SK-N-MC (cell line): Measurements from ENCODE around the gene GABRB2.
A peak's percentile ranks its signal among the peaks of the same experiment; 100 is the strongest.
"Not testable (repeated sequence)": the region's sequence is repeated elsewhere in the genome, so short reads cannot be mapped to it uniquely, and the experiment has no call there.

Experiments
- DNase-seq: peaks from one replicate; pipeline ENCODE4 v3.0.0-alpha.2; 2011; ENCODE audit warnings: low read depth, low spot score
- H3K27ac ChIP-seq: fragments of 200-600 bp; sonication (generic); 2 replicates; pipeline ENCODE4 v1.5.1; 2016; ENCODE audit warnings: mixed run types
- H3K36me3 ChIP-seq: fragments of 200-600 bp; sonication (generic); 2 replicates; pipeline ENCODE4 v1.6.1; 2017; ENCODE audit warnings: antibody characterized with exemption, low read length, mixed read lengths; ENCODE audit not compliant: insufficient read depth
- H3K4me3 ChIP-seq: fragments of 200-600 bp; sonication (generic); 2 replicates; pipeline ENCODE4 v1.5.1; 2016
- H3K9ac ChIP-seq: fragments of 200-600 bp; sonication (generic); 2 replicates; pipeline ENCODE4 v1.8.0; 2017; ENCODE audit warnings: mixed run types, mixed read lengths; ENCODE audit not compliant: insufficient read length
- H3K9me3 ChIP-seq: fragments of 200-600 bp; sonication (generic); 2 replicates; pipeline ENCODE4 v1.6.1; 2017; ENCODE audit warnings: low read depth, mild to moderate bottlenecking, antibody characterized with exemption, low read length, moderate library complexity, mixed read lengths
- EZH2 ChIP-seq: fragments of 200-600 bp; sonication (generic); IDR thresholded peaks from one replicate; pipeline ENCODE4 v1.6.1; 2017; ENCODE audit warnings: antibody characterized with exemption
- FOXP2 ChIP-seq: optimal IDR thresholded peaks from 2 replicates; pipeline ENCODE3; 2011; ENCODE audit warnings: mild to moderate bottlenecking, moderate library complexity; ENCODE audit not compliant: insufficient read depth; ENCODE audit errors: extremely low read length, control extremely low read depth
- POLR2AphosphoS5 ChIP-seq: IDR thresholded peaks from 2 replicates; pipeline ENCODE4 v1.6.1; 2012; ENCODE audit warnings: mild to moderate bottlenecking, low read depth, low read length, borderline replicate concordance

GABRB2 gene

DNA sequence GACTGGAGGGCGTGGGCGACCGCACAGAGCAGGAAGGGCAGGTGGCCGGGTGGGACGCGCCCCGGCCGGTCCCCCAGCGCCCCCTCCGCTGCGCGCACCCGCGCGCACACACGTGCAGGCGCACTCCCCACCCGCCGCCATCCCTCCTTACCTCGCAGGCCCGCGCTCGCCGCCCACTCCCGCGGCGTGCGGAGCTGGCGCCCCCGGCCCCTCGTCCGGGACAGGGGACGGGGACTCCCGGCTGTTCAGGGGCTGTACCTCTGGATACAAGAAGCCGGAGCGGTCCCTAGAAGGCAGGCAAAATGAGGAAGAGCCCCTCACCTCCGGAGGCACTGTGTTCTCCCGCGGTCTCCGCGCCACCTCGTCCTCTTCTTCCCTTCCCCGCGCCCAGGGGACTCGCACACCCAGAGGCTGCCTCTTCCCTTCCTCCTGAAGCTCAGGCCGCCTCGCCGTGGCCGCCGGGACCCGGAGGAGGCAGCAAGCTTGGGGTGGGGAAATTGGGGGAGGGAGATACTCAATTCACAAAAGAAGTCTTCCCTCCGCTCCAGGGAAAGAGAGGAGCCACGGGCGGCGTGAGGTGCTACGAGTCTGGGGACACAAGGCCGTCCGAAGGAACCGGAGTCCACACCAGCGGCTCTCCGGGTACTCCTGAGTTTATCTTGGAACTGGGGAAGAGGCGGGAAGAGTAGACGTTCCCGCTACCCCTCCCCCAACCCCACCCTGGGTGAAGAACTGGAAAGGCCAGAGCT is 1.4 kb upstream of the GABRB2 start:
- Histone ChIP-seq H3K9me3 (no peaks in the 10 kb centered on the region), H3K27ac (no peak overlapping the region), H3K9ac (no peak overlapping the region), H3K36me3 (no peaks in the 10 kb centered on the region), H3K4me3 (peak overlapping the region; percentile 81)
- TF ChIP-seq POLR2AphosphoS5: no peak
- no peak for TF ChIP-seq EZH2
- no peak for DNase-seq

- DNase-seq: no peak
- Histone ChIP-seq H3K9ac (no peak overlapping the region), H3K27ac (no peak overlapping the region), H3K36me3 (no peaks in the 10 kb centered on the region), H3K9me3 (no peaks in the 10 kb centered on the region), H3K4me3 (peak overlapping the region; percentile 81)
- no peak for TF ChIP-seq POLR2AphosphoS5
- no peak for TF ChIP-seq EZH2
- no peak for TF ChIP-seq FOXP2
Observed at GRCh38 chr5:161547406-161547737, 847 bp upstream of the GABRB2 start.

DNA sequence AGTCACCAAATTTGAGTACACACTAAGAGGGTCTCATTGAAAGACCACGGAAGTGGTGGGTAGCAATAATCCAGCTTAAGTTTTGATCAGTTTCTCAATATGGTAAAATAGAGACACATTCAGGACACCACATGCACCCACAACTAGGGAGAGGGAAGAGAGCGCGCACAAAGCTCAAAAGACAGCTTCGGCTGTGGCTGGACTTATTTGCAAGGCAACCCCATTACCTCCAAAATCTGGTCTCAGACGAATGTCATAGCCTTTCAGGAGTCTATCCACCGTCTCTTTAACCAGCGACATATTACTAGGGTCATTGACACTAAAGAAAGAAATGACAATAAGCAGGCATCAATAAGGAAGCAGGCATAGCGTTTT is 443 bp downstream of the GABRB2 start:
- no peak for DNase-seq
- Histone ChIP-seq H3K9ac (no peak overlapping the region), H3K4me3 (peak overlapping the region; percentile 81), H3K27ac (no peak overlapping the region), H3K9me3 (no peaks in the 10 kb centered on the region), H3K36me3 (no peaks in the 10 kb centered on the region)
- TF ChIP-seq FOXP2: no peak
- no peak for TF ChIP-seq EZH2
- no peak for TF ChIP-seq POLR2AphosphoS5

DNA sequence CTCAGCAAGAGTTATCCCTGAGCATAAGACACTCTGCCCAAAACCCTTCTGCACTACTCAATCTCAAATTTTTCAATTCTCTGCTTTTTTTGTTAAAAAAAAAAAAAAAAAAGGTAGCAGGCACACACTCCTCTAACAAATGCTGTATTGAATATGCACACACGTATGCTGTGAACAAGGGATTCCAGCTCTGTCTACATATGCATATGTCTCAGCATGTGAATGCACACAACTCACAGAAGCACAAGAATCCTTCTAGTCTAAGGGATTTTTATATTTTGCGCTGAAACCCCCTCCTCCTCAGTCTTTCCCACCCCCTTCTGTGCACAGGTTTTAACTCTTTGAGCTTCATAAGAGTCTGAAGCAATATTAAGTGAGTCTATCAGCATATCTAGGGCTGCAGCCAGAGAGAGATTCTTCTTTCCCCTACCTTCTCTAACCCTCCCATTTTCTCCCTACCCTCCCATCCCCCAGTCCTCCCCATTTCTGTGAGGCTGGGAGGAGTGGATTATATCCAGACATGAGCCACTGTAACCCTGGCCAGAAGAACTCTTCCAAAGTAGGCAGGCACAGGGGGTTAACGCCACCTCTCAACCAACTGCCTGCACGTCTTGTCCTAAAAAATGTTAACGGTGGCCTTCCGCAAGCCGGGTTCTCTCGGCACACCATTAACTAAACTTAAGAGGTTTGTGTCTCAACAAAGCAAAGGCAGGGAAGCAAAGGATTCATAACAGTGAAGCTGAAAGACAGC is 1.0 kb downstream of the GABRB2 start:
- peak overlapping the region; percentile 81 for H3K4me3 ChIP-seq
- no peak overlapping the region for H3K9ac ChIP-seq
- no peak for TF ChIP-seq EZH2
- TF ChIP-seq FOXP2: no peak

GRCh38 chr5:161544350-161544765 is 2.2 kb downstream of the GABRB2 start:
- TF ChIP-seq EZH2 (no peak), FOXP2 (no peak), POLR2AphosphoS5 (no peak)
- no peaks in the 10 kb centered on the region for H3K9me3 ChIP-seq
- no peak overlapping the region for H3K9ac ChIP-seq
- peak; percentile 22 for DNase-seq
- no peak overlapping the region for H3K4me3 ChIP-seq
- no peaks in the 10 kb centered on the region for H3K36me3 ChIP-seq
- H3K27ac ChIP-seq: no peak overlapping the region

More for the DNA sequence above, 1.0 kb downstream of the GABRB2 start:
- Histone ChIP-seq H3K9me3 (no peaks in the 10 kb centered on the region), H3K36me3 (no peaks in the 10 kb centered on the region), H3K27ac (no peak overlapping the region)
- no peak for DNase-seq

- Histone ChIP-seq H3K9me3 (no peaks in the 10 kb centered on the region), H3K27ac (no peak overlapping the region), H3K36me3 (no peaks in the 10 kb centered on the region), H3K4me3 (no peak overlapping the region), H3K9ac (no peak overlapping the region)
- TF ChIP-seq FOXP2 (no peak), POLR2AphosphoS5 (no peak), EZH2 (no peak)
- no peak for DNase-seq
Observed at GRCh38 chr5:161539016-161539415, 7.5 kb downstream of the GABRB2 start.

- H3K36me3 ChIP-seq: no peaks in the 10 kb centered on the region
- no peak for TF ChIP-seq POLR2AphosphoS5
- TF ChIP-seq FOXP2: no peak
- TF ChIP-seq EZH2: no peak
- H3K9ac ChIP-seq: no peak overlapping the region
- no peak for DNase-seq
- H3K27ac ChIP-seq: no peak overlapping the region
- no peaks in the 10 kb centered on the region for H3K9me3 ChIP-seq
- H3K4me3 ChIP-seq: no peak overlapping the region
Observed at GRCh38 chr5:161535762-161536161, 10.8 kb downstream of the GABRB2 start.

DNA sequence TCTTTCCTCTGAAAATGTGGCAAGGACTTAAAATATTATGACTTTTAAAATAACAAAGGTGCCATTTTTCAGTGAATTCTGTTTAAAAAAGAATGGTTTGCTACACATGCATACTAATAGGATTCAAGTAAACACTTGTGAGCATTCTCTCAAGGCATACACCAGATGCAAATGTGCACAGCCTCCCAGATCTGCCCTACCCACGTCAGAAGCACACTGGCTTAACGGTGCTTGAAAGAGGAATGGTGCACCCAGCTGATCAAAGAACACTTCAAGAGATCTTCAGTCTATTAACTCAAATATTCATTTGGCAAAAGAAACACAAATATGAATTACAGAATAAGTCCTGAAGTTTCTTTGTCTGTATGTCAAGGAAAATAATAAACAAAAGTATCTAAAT is 15.8 kb downstream of the GABRB2 start:
- no peaks in the 10 kb centered on the region for H3K9me3 ChIP-seq
- H3K36me3 ChIP-seq: no peaks in the 10 kb centered on the region
- no peak for TF ChIP-seq POLR2AphosphoS5
- TF ChIP-seq EZH2: no peak
- TF ChIP-seq FOXP2: no peak
- H3K9ac ChIP-seq: no peak overlapping the region
- no peak for DNase-seq
- no peak overlapping the region for H3K27ac ChIP-seq
- no peak overlapping the region for H3K4me3 ChIP-seq

GRCh38 chr5:161513942-161514341 is 32.6 kb downstream of the GABRB2 start:
- H3K9ac ChIP-seq: no peak overlapping the region
- TF ChIP-seq EZH2: no peak
- TF ChIP-seq FOXP2: no peak
- TF ChIP-seq POLR2AphosphoS5: no peak
- H3K36me3 ChIP-seq: no peaks in the 10 kb centered on the region
- H3K27ac ChIP-seq: no peak overlapping the region
- no peaks in the 10 kb centered on the region for H3K9me3 ChIP-seq
- DNase-seq: no peak
- no peak overlapping the region for H3K4me3 ChIP-seq

DNA sequence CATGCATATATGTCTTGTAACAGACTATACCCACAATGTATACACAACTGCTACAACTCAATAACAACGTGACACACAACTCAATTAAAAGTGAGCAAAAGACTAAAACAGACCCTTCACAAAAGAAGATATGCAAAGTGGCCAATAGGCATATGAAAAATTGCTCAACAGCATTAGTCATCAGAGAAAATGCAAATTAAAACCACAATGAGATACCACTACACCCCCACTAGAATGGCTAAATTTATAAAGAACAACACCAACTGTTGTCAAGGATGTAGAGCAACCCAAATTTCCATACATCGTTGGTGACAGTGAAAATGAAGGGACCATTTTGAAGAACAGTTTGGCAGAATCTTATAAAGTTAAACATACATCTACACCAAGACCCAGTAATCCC is 38.9 kb downstream of the GABRB2 start:
- no peak for DNase-seq
- no peak overlapping the region for H3K4me3 ChIP-seq
- no peaks in the 10 kb centered on the region for H3K9me3 ChIP-seq
- H3K27ac ChIP-seq: no peak overlapping the region
- H3K36me3 ChIP-seq: no peaks in the 10 kb centered on the region
- H3K9ac ChIP-seq: no peak overlapping the region
- TF ChIP-seq POLR2AphosphoS5 (no peak), FOXP2 (no peak), EZH2 (no peak)

DNA sequence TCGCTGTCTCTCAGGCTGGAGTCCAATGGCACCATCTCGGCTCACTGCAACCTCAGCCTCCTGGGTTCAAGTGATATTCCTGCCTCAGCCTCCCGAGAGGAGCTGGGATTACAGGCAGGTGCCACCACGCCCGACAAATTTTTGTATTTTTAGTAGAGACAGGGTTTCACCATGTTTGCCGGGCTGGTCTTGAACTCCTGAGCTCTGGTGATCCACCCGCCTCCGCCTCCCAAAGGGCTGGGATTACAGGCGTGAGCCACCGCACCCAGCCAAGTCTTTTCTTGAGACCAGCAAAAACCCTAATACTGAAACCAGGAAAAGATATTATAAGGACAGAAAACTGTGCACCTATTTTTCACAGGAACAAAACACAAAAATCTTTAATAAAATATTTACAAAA is 41.4 kb downstream of the GABRB2 start:
- H3K36me3 ChIP-seq, H3K27ac ChIP-seq, H3K9me3 ChIP-seq, H3K9ac ChIP-seq, H3K4me3 ChIP-seq, DNase-seq: not testable (repeated sequence)
